Mesothelial cell of epicardium (in vitro differentiated cells): ENCODE results near the gene ELN. TPM values are rescaled to one million over a fixed set of nuclear protein-coding genes. Genes with fewer than 3 reads are reported as not detected.
A peak's percentile ranks its signal among the peaks of the same experiment; 100 is the strongest.

Source experiments
- DNase-seq, 2 experiments: peaks; one replicate each; pipeline ENCODE4 v3.0.0; 2021; ENCODE audit warnings: low spot score in 2 of 2; ENCODE audit not compliant: unreplicated experiment in 2 of 2
- H3K27ac Mint-ChIP-seq: 2 replicates; pipeline ENCODE4 v1.8.0; 2021; ENCODE audit warnings: mixed read lengths
- H3K27me3 Mint-ChIP-seq: 2 replicates; pipeline ENCODE4 v1.8.0; 2021; ENCODE audit warnings: low read depth, mixed read lengths
- H3K36me3 Mint-ChIP-seq: 2 replicates; pipeline ENCODE4 v1.8.0; 2021; ENCODE audit warnings: mixed read lengths
- H3K4me1 Mint-ChIP-seq: 2 replicates; pipeline ENCODE4 v1.8.0; 2021; ENCODE audit warnings: mixed read lengths
- H3K4me3 Mint-ChIP-seq: 2 replicates; pipeline ENCODE4 v1.8.0; 2021; ENCODE audit warnings: mild to moderate bottlenecking, moderate library complexity, mixed read lengths
- H3K9me3 Mint-ChIP-seq: 2 replicates; pipeline ENCODE4 v1.8.0; 2021; ENCODE audit warnings: mixed read lengths
- total RNA-seq: library from RNA; stranded (reverse); gene quantifications from 3 replicates; pipeline ENCODE4 v1.2.1, GENCODE V29; 2021
- TF ChIP-seq, protein P1 (sequence below): fragments of 200-600 bp; sonication (generic); IDR thresholded peaks from one replicate; pipeline ENCODE4 v1.5.0; 2021; ENCODE audit warnings: antibody characterized with exemption; ENCODE audit not compliant: unreplicated experiment

ELN gene
- total RNA-seq, 1 donor from 2014 or later: 32.9 TPM

DNA sequence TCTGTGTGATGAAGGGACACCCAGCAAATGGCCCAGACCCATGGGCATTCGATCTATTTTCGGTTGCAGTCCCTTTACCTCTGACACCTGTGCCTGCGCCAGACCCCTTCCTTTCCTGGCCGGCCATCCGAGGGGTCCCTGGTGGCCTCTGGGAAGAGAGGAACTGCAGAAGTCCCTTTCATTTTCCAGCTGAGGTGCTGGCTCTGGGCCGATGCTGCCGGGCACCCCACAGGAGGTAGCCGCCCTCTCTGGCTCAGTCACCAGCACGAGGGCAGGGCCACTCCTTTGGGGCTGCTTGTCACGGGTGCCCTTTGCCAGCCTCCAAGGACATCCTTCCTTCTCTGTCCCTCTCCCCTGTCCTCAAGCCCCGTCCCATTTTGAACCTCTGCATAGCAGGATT is 4.2 kb upstream of the ELN start:
- Mint-ChIP-seq H3K27me3 (peaks cover 5% of the 10 kb centered on the region), H3K36me3 (no peaks in the 10 kb centered on the region), H3K4me3 (no peak overlapping the region), H3K9me3 (no peaks in the 10 kb centered on the region), H3K27ac (no peak overlapping the region), H3K4me1 (peaks cover 53% of the 10 kb centered on the region)
- TF ChIP-seq, protein P1, sequence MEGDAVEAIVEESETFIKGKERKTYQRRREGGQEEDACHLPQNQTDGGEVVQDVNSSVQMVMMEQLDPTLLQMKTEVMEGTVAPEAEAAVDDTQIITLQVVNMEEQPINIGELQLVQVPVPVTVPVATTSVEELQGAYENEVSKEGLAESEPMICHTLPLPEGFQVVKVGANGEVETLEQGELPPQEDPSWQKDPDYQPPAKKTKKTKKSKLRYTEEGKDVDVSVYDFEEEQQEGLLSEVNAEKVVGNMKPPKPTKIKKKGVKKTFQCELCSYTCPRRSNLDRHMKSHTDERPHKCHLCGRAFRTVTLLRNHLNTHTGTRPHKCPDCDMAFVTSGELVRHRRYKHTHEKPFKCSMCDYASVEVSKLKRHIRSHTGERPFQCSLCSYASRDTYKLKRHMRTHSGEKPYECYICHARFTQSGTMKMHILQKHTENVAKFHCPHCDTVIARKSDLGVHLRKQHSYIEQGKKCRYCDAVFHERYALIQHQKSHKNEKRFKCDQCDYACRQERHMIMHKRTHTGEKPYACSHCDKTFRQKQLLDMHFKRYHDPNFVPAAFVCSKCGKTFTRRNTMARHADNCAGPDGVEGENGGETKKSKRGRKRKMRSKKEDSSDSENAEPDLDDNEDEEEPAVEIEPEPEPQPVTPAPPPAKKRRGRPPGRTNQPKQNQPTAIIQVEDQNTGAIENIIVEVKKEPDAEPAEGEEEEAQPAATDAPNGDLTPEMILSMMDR: no peak
- no peak for DNase-seq

- H3K4me1 Mint-ChIP-seq: peaks cover 59% of the 10 kb centered on the region
- H3K27me3 Mint-ChIP-seq: peaks cover 5% of the 10 kb centered on the region
- H3K9me3 Mint-ChIP-seq: no peaks in the 10 kb centered on the region
- H3K4me3 Mint-ChIP-seq: no peak overlapping the region
- H3K36me3 Mint-ChIP-seq: no peaks in the 10 kb centered on the region
- no peak for DNase-seq
- TF ChIP-seq, protein P1: no peak
- H3K27ac Mint-ChIP-seq: no peak overlapping the region
Observed at GRCh38 chr7:74025146-74025545, 2.8 kb upstream of the ELN start.

DNA sequence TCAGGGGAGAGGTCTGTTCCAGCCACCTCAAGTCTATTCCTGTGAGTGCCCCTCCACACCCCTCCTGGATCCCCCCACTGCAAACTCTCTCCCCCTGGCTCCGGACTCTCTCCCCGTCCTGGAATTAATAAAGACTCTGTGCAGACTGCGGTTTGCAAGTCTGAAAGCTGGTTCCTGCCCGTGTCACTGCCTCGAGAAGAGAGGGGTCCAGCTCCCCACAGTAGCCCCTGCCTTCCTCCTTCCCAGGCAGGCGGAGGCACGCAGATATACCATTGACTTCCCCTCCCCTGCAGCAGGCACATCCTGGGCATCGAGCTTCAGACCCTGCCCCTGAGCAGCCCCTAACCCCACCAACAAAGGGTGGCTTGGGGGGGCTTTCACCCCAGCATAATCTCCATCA is 2.2 kb upstream of the ELN start:
- H3K4me1 Mint-ChIP-seq: peaks cover 56% of the 10 kb centered on the region
- H3K36me3 Mint-ChIP-seq: no peaks in the 10 kb centered on the region
- no peak overlapping the region for H3K27ac Mint-ChIP-seq

GRCh38 chr7:74026406-74026902 is 1.5 kb upstream of the ELN start:
- Mint-ChIP-seq H3K27me3 (peaks cover 5% of the 10 kb centered on the region), H3K4me3 (no peak overlapping the region), H3K27ac (no peak overlapping the region), H3K4me1 (peaks cover 56% of the 10 kb centered on the region), H3K9me3 (no peaks in the 10 kb centered on the region), H3K36me3 (no peaks in the 10 kb centered on the region)
- TF ChIP-seq, protein P1: no peak
- DNase-seq: no peak

More for the DNA sequence above, 2.2 kb upstream of the ELN start:
- no peak overlapping the region for H3K4me3 Mint-ChIP-seq
- H3K9me3 Mint-ChIP-seq: no peaks in the 10 kb centered on the region
- H3K27me3 Mint-ChIP-seq: peaks cover 5% of the 10 kb centered on the region
- DNase-seq: no peak
- TF ChIP-seq, protein P1: no peak

- Mint-ChIP-seq H3K27ac (peak overlapping the region; percentile 12), H3K36me3 (no peaks in the 10 kb centered on the region), H3K27me3 (peaks cover 5% of the 10 kb centered on the region), H3K9me3 (no peaks in the 10 kb centered on the region), H3K4me1 (peaks cover 60% of the 10 kb centered on the region), H3K4me3 (no peak overlapping the region)
- peak; percentile 55 to 89 for DNase-seq
- TF ChIP-seq, protein P1: peak; percentile 94
Observed at GRCh38 chr7:74026903-74027682, 880 bp upstream of the ELN start.
